ENCODE data around the gene GALNT18.

The GALNT18 gene

GRCh38 chr11:11394241-11394640 is 227.6 kb downstream of the GALNT18 start:
- no peak for TF ChIP-seq SNAI2 (CRISPR knock-in tag; IDR thresholded peaks at IDR 0.05)
- TF ChIP-seq ZNF8 (CRISPR knock-in tag; IDR thresholded peaks at IDR 0.05): no peak
- TF ChIP-seq POU6F1 (CRISPR knock-in tag; IDR thresholded peaks at IDR 0.05; ENCODE audit: borderline replicate concordance, low read depth): no peak
- no peak for ATAC-seq

GRCh38 chr11:11391796-11392463 is 229.9 kb downstream of the GALNT18 start:
- no peak for TF ChIP-seq CSRNP3 (CRISPR knock-in tag; IDR thresholded peaks at IDR 0.05)
- TF ChIP-seq ARNTL (CRISPR knock-in tag; IDR thresholded peaks at IDR 0.05; ENCODE audit: borderline replicate concordance, low read depth): no peak
- TF ChIP-seq RARB (CRISPR knock-in tag; IDR thresholded peaks at IDR 0.05): no peak
- TF ChIP-seq ZNF8 (CRISPR knock-in tag; IDR thresholded peaks at IDR 0.05): no peak
- TF ChIP-seq CSDC2 (CRISPR knock-in tag; IDR thresholded peaks at IDR 0.05): no peak
- TF ChIP-seq CREB5 (CRISPR knock-in tag; IDR thresholded peaks at IDR 0.05; ENCODE audit: low read depth): no peak
- TF ChIP-seq OSR1 (CRISPR knock-in tag; IDR thresholded peaks at IDR 0.05): no peak
- TF ChIP-seq ZC3H10 (CRISPR knock-in tag; IDR thresholded peaks at IDR 0.05): no peak
- no peak for TF ChIP-seq TCF4 (CRISPR knock-in tag; IDR thresholded peaks at IDR 0.05; ENCODE audit: borderline replicate concordance)
- TF ChIP-seq ZNF70 (CRISPR knock-in tag; IDR thresholded peaks at IDR 0.05): no peak
- TF ChIP-seq ESRRG (CRISPR knock-in tag; IDR thresholded peaks at IDR 0.05): no peak
- no peak for TF ChIP-seq TSHZ2 (CRISPR knock-in tag; IDR thresholded peaks at IDR 0.05)
- no peak for TF ChIP-seq ZFP3 (CRISPR knock-in tag; IDR thresholded peaks at IDR 0.05)
- TF ChIP-seq ISL1 (CRISPR knock-in tag; IDR thresholded peaks at IDR 0.05): no peak
- TF ChIP-seq GLIS3 (CRISPR knock-in tag; IDR thresholded peaks at IDR 0.05): no peak
- peak; percentile 49; the same call in 2 of the 3 replicates for ATAC-seq

GRCh38 chr11:11391169-11391568 is 230.6 kb downstream of the GALNT18 start:
- no peak for ATAC-seq
- TF ChIP-seq POU6F1 (CRISPR knock-in tag; IDR thresholded peaks at IDR 0.05; ENCODE audit: borderline replicate concordance, low read depth): no peak
- no peak for TF ChIP-seq ISL1 (CRISPR knock-in tag; IDR thresholded peaks at IDR 0.05)
- TF ChIP-seq SNAI2 (CRISPR knock-in tag; IDR thresholded peaks at IDR 0.05): no peak
- TF ChIP-seq ESRRG (CRISPR knock-in tag; IDR thresholded peaks at IDR 0.05): no peak
- no peak for TF ChIP-seq ZFP3 (CRISPR knock-in tag; IDR thresholded peaks at IDR 0.05)
- TF ChIP-seq OSR1 (CRISPR knock-in tag; IDR thresholded peaks at IDR 0.05): no peak
- TF ChIP-seq ZNF565 (CRISPR knock-in tag; conservative IDR thresholded peaks at IDR 0.05; ENCODE audit: low read depth): no peak
- TF ChIP-seq CREB5 (CRISPR knock-in tag; IDR thresholded peaks at IDR 0.05; ENCODE audit: low read depth): no peak
- TF ChIP-seq RARB (CRISPR knock-in tag; IDR thresholded peaks at IDR 0.05): no peak
- no peak for TF ChIP-seq ZC3H10 (CRISPR knock-in tag; IDR thresholded peaks at IDR 0.05)
- no peak for TF ChIP-seq ZFP30 (CRISPR knock-in tag; IDR thresholded peaks at IDR 0.05)
- TF ChIP-seq PPARA (CRISPR knock-in tag; IDR thresholded peaks at IDR 0.05; ENCODE audit: borderline replicate concordance): no peak
- no peak for TF ChIP-seq ZNF70 (CRISPR knock-in tag; IDR thresholded peaks at IDR 0.05)
- no peak for TF ChIP-seq GLIS3 (CRISPR knock-in tag; IDR thresholded peaks at IDR 0.05)
- TF ChIP-seq TOX (CRISPR knock-in tag; IDR thresholded peaks at IDR 0.05; ENCODE audit: borderline replicate concordance): no peak
- no peak for TF ChIP-seq BACH2 (CRISPR knock-in tag; IDR thresholded peaks at IDR 0.05; ENCODE audit: borderline replicate concordance)
- no peak for TF ChIP-seq ZNF8 (CRISPR knock-in tag; IDR thresholded peaks at IDR 0.05)
- TF ChIP-seq TSHZ2 (CRISPR knock-in tag; IDR thresholded peaks at IDR 0.05): no peak

All from SK-N-SH treated with all-trans-retinoic acid at 6 μM for 48 hours (cell line).